ENCODE data around the gene TMEM147. TPM values are rescaled to one million over a fixed set of nuclear protein-coding genes. Genes with fewer than 3 reads are reported as not detected.
A peak's percentile ranks its signal among the peaks of the same experiment; 100 is the strongest.

TMEM147 gene
- total and polyA plus RNA-seq, 2 of the 13 experiments (the other 11 are each of a cell fraction or from before 2014, with no cell fraction given) = 141 to 176 TPM

DNA sequence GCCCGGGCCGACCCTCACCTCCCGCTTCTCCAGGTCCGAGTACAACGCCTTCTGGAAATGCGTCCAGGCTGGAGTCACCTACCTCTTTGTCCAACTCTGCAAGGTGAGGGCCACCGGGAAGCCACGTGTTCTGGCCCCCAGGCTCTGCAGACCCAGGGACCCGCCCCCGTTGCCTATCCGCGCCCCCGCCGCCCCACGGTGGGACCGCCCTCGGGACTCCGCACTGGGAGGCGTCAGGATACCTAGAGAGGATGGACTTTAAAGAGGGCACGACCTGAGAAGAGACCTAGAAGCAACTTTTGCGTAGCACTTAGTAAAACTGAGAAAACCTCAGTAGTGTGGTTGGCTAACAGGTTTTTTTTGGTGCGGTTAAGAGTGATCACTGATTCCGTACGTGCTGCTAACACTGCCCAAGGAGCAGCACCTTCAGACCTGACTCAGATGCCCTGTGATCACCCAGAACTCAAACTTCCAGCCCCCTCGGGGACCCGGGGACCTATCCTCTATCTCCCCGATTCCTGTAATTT lies 492 bp downstream of the TMEM147 start:
- DNase-seq (ENCODE audit: low spot score) (no peak), ATAC-seq (peak; percentile 53), FAIRE-seq (no peak)
- Histone ChIP-seq H2AFZ (ENCODE audit: low read length) (no peak overlapping the region), H3K4me1 (ENCODE audit: insufficient read depth, low read length) (peaks cover 43% of the 10 kb centered on the region), H3K9ac (ENCODE audit: insufficient read depth, low read depth, low read length) (peak overlapping the region; percentile 88), H4K20me1 (ENCODE audit: insufficient read depth, low read length) (no peaks in the 10 kb centered on the region), H3K4me2 (ENCODE audit: low read depth, low read length) (peak overlapping the region; percentile 87), H3K36me3 (replicated peaks in 1 of 2; ENCODE audit: control insufficient read depth in 1 of 2, insufficient read depth in 2 of 2, low read length in 2 of 2) (peaks cover 0 to 3% of the 10 kb centered on the region in 2 experiments; a peak in 3 of 5 replicates), H3K27ac (ENCODE audit: extremely low read length, insufficient read depth, low read length) (peak overlapping the region; percentile 66), H3K27me3 (ENCODE audit: control insufficient read depth in 1 of 2, insufficient read depth in 2 of 2, low read length in 2 of 2) (no peaks in the 10 kb centered on the region; a peak in 1 of 5 replicates), H3K4me3 (replicated peaks in 1 of 3; ENCODE audit: insufficient read depth in 1 of 3, low read depth in 2 of 3, low read length in 3 of 3) (peak overlapping the region; percentile 89 to 96 (median 92)), H3K9me3 (ENCODE audit: low read length) (no peaks in the 10 kb centered on the region), H3K79me2 (ENCODE audit: insufficient read depth, low read length) (peaks cover 25% of the 10 kb centered on the region)
- CTCF ChIA-PET (ENCODE audit: low intra/inter-chr PET ratio, low total read pairs) = no interaction called here
- no TSS peak for BruUV-seq (replicated peaks)
- POLR2A ChIA-PET = no interaction called here
- intact Hi-C loops (cut with micrococcal nuclease; ENCODE audit: unreplicated experiment) = loop anchor here (1.0 kb wide), 1 partner anchor 36 kb away; no protein-coding TSS in a partner anchor
- WGBS (ENCODE audit: low lambda C conversion rate) = 3% methylated on average over 7 of the region's 27 CpGs
- in situ Hi-C loops (cut with HindIII; ENCODE audit: extremely low pct_ligation_motif_present, low pct_unique_long_range_greater_than_20kb) = loop anchor here (5.0 kb wide), 2 partner anchors 96 to 171 kb away; partner anchors contain the start of genes ETV2 and KMT2B
- no peak for TF ChIP-seq ZNF777 (CRISPR knock-in tag; IDR thresholded peaks at IDR 0.05)
- TF ChIP-seq, protein P1, sequence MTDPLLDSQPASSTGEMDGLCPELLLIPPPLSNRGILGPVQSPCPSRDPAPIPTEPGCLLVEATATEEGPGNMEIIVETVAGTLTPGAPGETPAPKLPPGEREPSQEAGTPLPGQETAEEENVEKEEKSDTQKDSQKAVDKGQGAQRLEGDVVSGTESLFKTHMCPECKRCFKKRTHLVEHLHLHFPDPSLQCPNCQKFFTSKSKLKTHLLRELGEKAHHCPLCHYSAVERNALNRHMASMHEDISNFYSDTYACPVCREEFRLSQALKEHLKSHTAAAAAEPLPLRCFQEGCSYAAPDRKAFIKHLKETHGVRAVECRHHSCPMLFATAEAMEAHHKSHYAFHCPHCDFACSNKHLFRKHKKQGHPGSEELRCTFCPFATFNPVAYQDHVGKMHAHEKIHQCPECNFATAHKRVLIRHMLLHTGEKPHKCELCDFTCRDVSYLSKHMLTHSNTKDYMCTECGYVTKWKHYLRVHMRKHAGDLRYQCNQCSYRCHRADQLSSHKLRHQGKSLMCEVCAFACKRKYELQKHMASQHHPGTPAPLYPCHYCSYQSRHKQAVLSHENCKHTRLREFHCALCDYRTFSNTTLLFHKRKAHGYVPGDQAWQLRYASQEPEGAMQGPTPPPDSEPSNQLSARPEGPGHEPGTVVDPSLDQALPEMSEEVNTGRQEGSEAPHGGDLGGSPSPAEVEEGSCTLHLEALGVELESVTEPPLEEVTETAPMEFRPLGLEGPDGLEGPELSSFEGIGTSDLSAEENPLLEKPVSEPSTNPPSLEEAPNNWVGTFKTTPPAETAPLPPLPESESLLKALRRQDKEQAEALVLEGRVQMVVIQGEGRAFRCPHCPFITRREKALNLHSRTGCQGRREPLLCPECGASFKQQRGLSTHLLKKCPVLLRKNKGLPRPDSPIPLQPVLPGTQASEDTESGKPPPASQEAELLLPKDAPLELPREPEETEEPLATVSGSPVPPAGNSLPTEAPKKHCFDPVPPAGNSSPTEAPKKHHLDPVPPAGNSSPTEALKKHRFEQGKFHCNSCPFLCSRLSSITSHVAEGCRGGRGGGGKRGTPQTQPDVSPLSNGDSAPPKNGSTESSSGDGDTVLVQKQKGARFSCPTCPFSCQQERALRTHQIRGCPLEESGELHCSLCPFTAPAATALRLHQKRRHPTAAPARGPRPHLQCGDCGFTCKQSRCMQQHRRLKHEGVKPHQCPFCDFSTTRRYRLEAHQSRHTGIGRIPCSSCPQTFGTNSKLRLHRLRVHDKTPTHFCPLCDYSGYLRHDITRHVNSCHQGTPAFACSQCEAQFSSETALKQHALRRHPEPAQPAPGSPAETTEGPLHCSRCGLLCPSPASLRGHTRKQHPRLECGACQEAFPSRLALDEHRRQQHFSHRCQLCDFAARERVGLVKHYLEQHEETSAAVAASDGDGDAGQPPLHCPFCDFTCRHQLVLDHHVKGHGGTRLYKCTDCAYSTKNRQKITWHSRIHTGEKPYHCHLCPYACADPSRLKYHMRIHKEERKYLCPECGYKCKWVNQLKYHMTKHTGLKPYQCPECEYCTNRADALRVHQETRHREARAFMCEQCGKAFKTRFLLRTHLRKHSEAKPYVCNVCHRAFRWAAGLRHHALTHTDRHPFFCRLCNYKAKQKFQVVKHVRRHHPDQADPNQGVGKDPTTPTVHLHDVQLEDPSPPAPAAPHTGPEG (CRISPR knock-in tag; IDR thresholded peaks at IDR 0.05) = 0 out of 2 replicates have a peak, but pooled peaks have one; percentile 12
- peak; percentile 32; the same call in 1 of the 2 replicates for TF ChIP-seq ZNF564 (CRISPR knock-in tag; IDR thresholded peaks at IDR 0.05)
- TF ChIP-seq SALL1 (CRISPR knock-in tag; IDR thresholded peaks at IDR 0.05) = 0 out of 2 replicates have a peak, but pooled peaks have one; percentile 0
- TF ChIP-seq PLRG1 (conservative IDR thresholded peaks at IDR 0.05) = no peak
- no peak for TF ChIP-seq ZNF501 (CRISPR knock-in tag; IDR thresholded peaks at IDR 0.05)
- peak; percentile 3; the same call in 1 of the 2 replicates for TF ChIP-seq CCDC6 (CRISPR knock-in tag; IDR thresholded peaks at IDR 0.05)
- TF ChIP-seq, protein P2, sequence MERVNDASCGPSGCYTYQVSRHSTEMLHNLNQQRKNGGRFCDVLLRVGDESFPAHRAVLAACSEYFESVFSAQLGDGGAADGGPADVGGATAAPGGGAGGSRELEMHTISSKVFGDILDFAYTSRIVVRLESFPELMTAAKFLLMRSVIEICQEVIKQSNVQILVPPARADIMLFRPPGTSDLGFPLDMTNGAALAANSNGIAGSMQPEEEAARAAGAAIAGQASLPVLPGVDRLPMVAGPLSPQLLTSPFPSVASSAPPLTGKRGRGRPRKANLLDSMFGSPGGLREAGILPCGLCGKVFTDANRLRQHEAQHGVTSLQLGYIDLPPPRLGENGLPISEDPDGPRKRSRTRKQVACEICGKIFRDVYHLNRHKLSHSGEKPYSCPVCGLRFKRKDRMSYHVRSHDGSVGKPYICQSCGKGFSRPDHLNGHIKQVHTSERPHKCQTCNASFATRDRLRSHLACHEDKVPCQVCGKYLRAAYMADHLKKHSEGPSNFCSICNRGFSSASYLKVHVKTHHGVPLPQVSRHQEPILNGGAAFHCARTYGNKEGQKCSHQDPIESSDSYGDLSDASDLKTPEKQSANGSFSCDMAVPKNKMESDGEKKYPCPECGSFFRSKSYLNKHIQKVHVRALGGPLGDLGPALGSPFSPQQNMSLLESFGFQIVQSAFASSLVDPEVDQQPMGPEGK (CRISPR knock-in tag; IDR thresholded peaks at IDR 0.05) = peak; percentile 75
- TF ChIP-seq ZNF687 (CRISPR knock-in tag; IDR thresholded peaks at IDR 0.05) = peak; percentile 4; the same call in 1 of the 2 replicates
- TF ChIP-seq ZNF232 (CRISPR knock-in tag; IDR thresholded peaks at IDR 0.05; ENCODE audit: borderline replicate concordance) = 0 out of 2 replicates have a peak, but pooled peaks have one; percentile 25
- TF ChIP-seq PHF5A (CRISPR knock-in tag; IDR thresholded peaks at IDR 0.05; ENCODE audit: low read depth, unreplicated experiment) = no peak
- 0 out of 2 replicates have a peak, but pooled peaks have one; percentile 50 for TF ChIP-seq ZNF552 (CRISPR knock-in tag; IDR thresholded peaks at IDR 0.05; ENCODE audit: borderline replicate concordance)

Data from HepG2 (cell line).